ENCODE data around the gene ZP1. TPM values are rescaled to one million over a fixed set of nuclear protein-coding genes. Genes with fewer than 3 reads are reported as not detected.

Gene ZP1
- total RNA-seq, 4 donors from 2014 or later = 0.26 TPM; not detected in 3

DNA sequence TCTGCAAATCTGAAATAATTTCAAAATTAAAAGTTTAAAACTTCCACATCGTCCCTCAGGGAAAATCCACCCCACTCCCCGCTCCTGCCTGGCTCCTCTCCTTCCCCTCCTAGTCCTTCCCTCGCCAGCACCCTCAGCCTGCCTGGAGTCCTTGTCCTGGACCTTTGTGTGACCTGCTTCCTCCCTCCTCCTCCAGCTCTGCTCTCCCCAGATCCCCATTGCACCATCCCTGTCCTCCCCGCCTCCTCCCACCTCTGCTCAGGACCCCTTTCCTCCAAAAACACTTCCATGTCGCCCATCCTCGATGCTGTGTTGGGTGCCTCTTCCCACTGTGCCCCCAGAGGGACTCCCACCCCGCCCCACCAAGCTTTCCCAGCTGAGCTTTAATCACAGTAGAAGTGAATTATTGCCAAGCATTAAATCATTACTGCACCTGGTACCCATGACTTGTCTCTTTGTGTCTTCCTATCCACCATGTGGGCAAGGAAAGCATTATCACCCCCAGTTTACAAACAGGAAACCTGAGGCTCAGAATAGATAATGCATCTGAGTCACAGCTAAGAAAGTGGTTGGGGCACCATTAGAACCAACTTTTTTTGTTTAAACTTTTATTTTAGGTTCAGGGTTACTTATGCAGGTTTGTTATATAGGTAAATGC, 2.4 kb upstream of the ZP1 start:
- H3K4me3 ChIP-seq = no peak overlapping the region
- no peaks in the 10 kb centered on the region for H3K9me3 ChIP-seq
- H3K36me3 ChIP-seq = no peaks in the 10 kb centered on the region
- no peak for DNase-seq (ENCODE audit: extremely low spot score)
- no peak overlapping the region for H3K27ac ChIP-seq (replicated peaks in 1 of 4)
- TF ChIP-seq EP300 (IDR thresholded peaks at IDR 0.05) = no peak
- TF ChIP-seq, protein P1, sequence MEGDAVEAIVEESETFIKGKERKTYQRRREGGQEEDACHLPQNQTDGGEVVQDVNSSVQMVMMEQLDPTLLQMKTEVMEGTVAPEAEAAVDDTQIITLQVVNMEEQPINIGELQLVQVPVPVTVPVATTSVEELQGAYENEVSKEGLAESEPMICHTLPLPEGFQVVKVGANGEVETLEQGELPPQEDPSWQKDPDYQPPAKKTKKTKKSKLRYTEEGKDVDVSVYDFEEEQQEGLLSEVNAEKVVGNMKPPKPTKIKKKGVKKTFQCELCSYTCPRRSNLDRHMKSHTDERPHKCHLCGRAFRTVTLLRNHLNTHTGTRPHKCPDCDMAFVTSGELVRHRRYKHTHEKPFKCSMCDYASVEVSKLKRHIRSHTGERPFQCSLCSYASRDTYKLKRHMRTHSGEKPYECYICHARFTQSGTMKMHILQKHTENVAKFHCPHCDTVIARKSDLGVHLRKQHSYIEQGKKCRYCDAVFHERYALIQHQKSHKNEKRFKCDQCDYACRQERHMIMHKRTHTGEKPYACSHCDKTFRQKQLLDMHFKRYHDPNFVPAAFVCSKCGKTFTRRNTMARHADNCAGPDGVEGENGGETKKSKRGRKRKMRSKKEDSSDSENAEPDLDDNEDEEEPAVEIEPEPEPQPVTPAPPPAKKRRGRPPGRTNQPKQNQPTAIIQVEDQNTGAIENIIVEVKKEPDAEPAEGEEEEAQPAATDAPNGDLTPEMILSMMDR (IDR thresholded peaks at IDR 0.05) = no peak
- no peak for TF ChIP-seq POLR2A (IDR thresholded peaks at IDR 0.05; ENCODE audit: low read depth)
- no peak for TF ChIP-seq POLR2AphosphoS5 (IDR thresholded peaks at IDR 0.05)
- H3K27me3 ChIP-seq = peaks cover 0 to 6% (median 0%) of the 10 kb centered on the region in 4 donors
- WGBS = 78% methylated on average over 7 of the region's 7 CpGs
- intact Hi-C loops (cut with DNase I) = no loop called here
- H3K4me1 ChIP-seq = no peaks in the 10 kb centered on the region

DNA sequence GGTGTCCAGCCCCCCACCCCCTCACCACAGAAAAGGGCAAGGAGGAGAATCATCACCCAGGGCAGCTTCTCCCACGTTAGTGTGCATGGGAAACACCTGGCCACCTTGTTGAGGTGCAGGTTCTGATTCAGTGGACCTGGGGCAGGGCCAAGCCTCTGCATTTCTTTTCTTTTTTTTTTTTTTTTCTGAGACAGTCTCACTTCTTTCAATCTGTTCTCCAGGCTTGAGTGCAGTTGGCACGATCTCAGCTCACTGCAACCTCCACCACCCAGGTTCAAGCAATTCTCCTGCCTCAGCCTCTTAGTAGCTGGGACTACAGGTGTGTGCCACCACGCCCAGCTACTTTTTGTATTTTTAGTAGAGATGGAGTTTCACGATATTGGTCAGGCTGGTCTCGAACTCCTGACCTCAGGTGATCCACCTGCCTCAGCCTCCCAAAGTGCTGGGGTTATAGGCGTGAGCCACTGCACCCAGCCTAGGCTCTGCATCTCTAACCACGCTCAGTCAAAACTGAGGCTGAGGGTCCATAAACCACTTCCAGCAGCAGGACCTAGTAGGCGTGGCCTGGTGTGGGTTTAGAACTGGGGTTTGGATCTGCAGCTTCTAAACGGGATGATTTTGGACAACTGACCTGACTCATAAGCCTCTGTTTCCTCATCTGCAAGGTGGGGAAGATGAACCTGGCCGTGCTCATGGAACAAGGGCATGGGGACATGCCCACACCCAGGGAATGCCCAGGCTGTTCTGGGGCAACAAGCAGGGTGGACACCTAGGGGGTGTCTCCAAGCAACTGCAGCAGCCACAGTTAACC, 734 bp downstream of the ZP1 start:
- peaks cover 0 to 6% (median 0%) of the 10 kb centered on the region in 4 donors for H3K27me3 ChIP-seq
- TF ChIP-seq POLR2A (IDR thresholded peaks at IDR 0.05; ENCODE audit: low read depth) (no peak), POLR2AphosphoS5 (IDR thresholded peaks at IDR 0.05) (no peak), EP300 (IDR thresholded peaks at IDR 0.05) (no peak)
- TF ChIP-seq, protein P1 (IDR thresholded peaks at IDR 0.05) = no peak
- intact Hi-C loops (cut with DNase I) = no loop called here
- H3K27ac ChIP-seq (replicated peaks in 1 of 4) = no peak overlapping the region
- H3K4me3 ChIP-seq = no peak overlapping the region
- H3K36me3 ChIP-seq = no peaks in the 10 kb centered on the region
- DNase-seq (ENCODE audit: extremely low spot score) = no peak
- WGBS = 83% methylated on average over 10 of the region's 10 CpGs
- H3K4me1 ChIP-seq = peaks cover 21 to 28% (median 23%) of the 10 kb centered on the region in 4 donors
- H3K9me3 ChIP-seq = no peaks in the 10 kb centered on the region

DNA sequence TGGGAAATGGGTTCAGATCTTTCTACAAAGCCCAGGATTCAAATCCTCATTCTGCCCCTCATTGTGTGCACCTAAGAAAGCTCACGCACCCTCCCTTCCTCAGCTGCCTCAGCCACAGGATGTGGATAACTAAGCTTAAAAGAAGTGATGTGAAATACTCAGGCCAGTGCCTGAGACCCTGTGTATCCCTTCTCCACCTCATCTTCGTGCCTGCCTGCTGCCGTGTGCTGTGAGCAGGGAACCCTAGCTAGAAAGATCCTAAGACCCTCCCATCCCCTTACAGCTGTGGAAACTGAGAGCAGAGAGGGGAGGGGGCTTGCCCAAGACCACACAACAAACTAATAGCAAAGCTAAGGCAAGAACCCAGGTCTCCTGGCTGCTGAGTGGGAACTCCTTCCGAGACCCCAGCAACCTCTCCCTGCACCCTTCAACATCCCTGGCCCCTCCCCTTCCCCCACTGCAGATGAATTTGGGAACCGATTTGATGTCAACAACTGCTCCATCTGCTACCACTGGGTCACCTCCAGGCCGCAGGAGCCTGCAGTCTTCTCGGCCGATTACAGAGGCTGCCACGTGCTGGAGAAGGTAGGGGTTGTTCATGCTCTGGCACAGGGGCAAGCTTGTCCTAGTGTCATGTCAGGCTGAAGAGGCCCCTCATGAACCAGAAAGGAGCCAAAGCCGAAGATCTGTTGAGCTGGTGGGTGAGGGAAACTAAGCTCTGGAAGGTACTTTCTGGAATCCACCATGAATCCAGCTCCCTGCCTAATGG, 1.5 kb downstream of the ZP1 start:
- Histone ChIP-seq H3K4me1 (peaks cover 21 to 30% (median 23%) of the 10 kb centered on the region in 4 donors), H3K4me3 (no peak overlapping the region), H3K27me3 (peaks cover 0 to 6% (median 0%) of the 10 kb centered on the region in 4 donors), H3K36me3 (no peaks in the 10 kb centered on the region), H3K27ac (replicated peaks in 1 of 4) (no peak overlapping the region), H3K9me3 (no peaks in the 10 kb centered on the region)
- 71% methylated on average over 9 of the region's 10 CpGs for WGBS
- intact Hi-C loops (cut with DNase I) = no loop called here
- TF ChIP-seq POLR2A (IDR thresholded peaks at IDR 0.05; ENCODE audit: low read depth) = no peak
- TF ChIP-seq EP300 (IDR thresholded peaks at IDR 0.05) = no peak
- no peak for TF ChIP-seq POLR2AphosphoS5 (IDR thresholded peaks at IDR 0.05)
- TF ChIP-seq, protein P1 (IDR thresholded peaks at IDR 0.05) = no peak
- DNase-seq (ENCODE audit: extremely low spot score) = no peak

DNA sequence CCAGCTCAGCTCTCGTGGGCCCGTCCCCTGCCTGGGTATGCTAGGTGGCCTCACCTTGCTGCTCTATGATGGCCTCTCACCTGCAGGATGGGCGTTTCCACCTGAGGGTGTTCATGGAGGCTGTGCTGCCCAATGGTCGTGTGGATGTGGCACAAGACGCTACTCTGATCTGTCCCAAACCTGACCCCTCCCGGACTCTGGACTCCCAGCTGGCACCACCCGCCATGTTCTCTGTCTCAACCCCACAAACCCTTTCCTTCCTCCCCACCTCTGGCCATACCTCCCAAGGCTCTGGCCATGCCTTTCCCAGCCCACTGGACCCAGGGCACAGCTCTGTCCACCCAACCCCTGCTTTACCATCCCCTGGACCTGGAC, 2.1 kb downstream of the ZP1 start:
- Histone ChIP-seq H3K4me3 (no peak overlapping the region), H3K9me3 (no peaks in the 10 kb centered on the region), H3K27me3 (peaks cover 0 to 6% (median 0%) of the 10 kb centered on the region in 4 donors), H3K4me1 (peaks cover 21 to 30% (median 23%) of the 10 kb centered on the region in 4 donors), H3K36me3 (no peaks in the 10 kb centered on the region), H3K27ac (replicated peaks in 1 of 4) (no peak overlapping the region)
- no peak for DNase-seq (ENCODE audit: extremely low spot score)
- TF ChIP-seq, protein P1 (IDR thresholded peaks at IDR 0.05) = no peak
- TF ChIP-seq POLR2A (IDR thresholded peaks at IDR 0.05; ENCODE audit: low read depth) (no peak), POLR2AphosphoS5 (IDR thresholded peaks at IDR 0.05) (no peak), EP300 (IDR thresholded peaks at IDR 0.05) (no peak)
- WGBS = 85% methylated on average over 5 of the region's 7 CpGs
- intact Hi-C loops (cut with DNase I) = no loop called here

All from esophagus muscularis mucosa (tissue), 4 donors.